HG02973 (cell line): ENCODE measurements around the gene PTPRG.

Experiments
- ATAC-seq: cut with Tn5 transposase; IDR thresholded peaks from one replicate; pipeline ENCODE4 v1.9.1; 2021; ENCODE audit warnings: moderate library complexity; ENCODE audit not compliant: unreplicated experiment

PTPRG gene

GRCh38 chr3:61789861-61790260, 228.5 kb downstream of the PTPRG start:
- no peak for ATAC-seq

GRCh38 chr3:61790411-61790810, 229.0 kb downstream of the PTPRG start:
- no peak for ATAC-seq

- ATAC-seq, result no peak
Measured at GRCh38 chr3:61793056-61793455, 231.7 kb downstream of the PTPRG start.

- ATAC-seq, result no peak
Measured at GRCh38 chr3:61793521-61793920, 232.2 kb downstream of the PTPRG start.

GRCh38 chr3:61794341-61794740, 233.0 kb downstream of the PTPRG start:
- ATAC-seq, result no peak

GRCh38 chr3:61794961-61795360, 233.6 kb downstream of the PTPRG start:
- ATAC-seq, result no peak

- no peak for ATAC-seq
Measured at GRCh38 chr3:61796088-61796680, 234.8 kb downstream of the PTPRG start.

- no peak for ATAC-seq
Measured at GRCh38 chr3:61796911-61797310, 235.5 kb downstream of the PTPRG start.

- ATAC-seq, result no peak
Measured at GRCh38 chr3:61802772-61803171, 241.4 kb downstream of the PTPRG start.

GRCh38 chr3:61803983-61804382, 242.6 kb downstream of the PTPRG start:
- no peak for ATAC-seq

GRCh38 chr3:61804782-61805181, 243.4 kb downstream of the PTPRG start:
- ATAC-seq, result no peak

GRCh38 chr3:61805510-61806080, 244.2 kb downstream of the PTPRG start:
- ATAC-seq, result no peak

- ATAC-seq, result no peak
Measured at GRCh38 chr3:61806810-61807209, 245.4 kb downstream of the PTPRG start.

- no peak for ATAC-seq
Measured at GRCh38 chr3:61807865-61808276, 246.5 kb downstream of the PTPRG start.

GRCh38 chr3:61808526-61808925, 247.2 kb downstream of the PTPRG start:
- no peak for ATAC-seq

GRCh38 chr3:61808999-61809398, 247.6 kb downstream of the PTPRG start:
- no peak for ATAC-seq

- no peak for ATAC-seq
Measured at GRCh38 chr3:61809879-61810278, 248.5 kb downstream of the PTPRG start.

- no peak for ATAC-seq
Measured at GRCh38 chr3:61810953-61811497, 249.7 kb downstream of the PTPRG start.

GRCh38 chr3:61811652-61812051, 250.3 kb downstream of the PTPRG start:
- no peak for ATAC-seq

- no peak for ATAC-seq
Measured at GRCh38 chr3:61812085-61812484, 250.7 kb downstream of the PTPRG start.

- ATAC-seq, result no peak
Measured at GRCh38 chr3:61812517-61812916, 251.1 kb downstream of the PTPRG start.

GRCh38 chr3:61813636-61814035, 252.3 kb downstream of the PTPRG start:
- ATAC-seq, result no peak

- no peak for ATAC-seq
Measured at GRCh38 chr3:61814674-61815073, 253.3 kb downstream of the PTPRG start.
